VCaP (cell line): ENCODE data around the gene AGBL1.

Experiments used
- H3K27ac ChIP-seq: fragments of 450-650 bp; 2 replicates; pipeline ENCODE4 v1.5.1; 2017
- TF ChIP-seq, protein P1 (sequence below): fragments of 450-650 bp; conservative IDR thresholded peaks from 2 replicates; pipeline ENCODE4 v1.5.1; 2017; ENCODE audit warnings: mild to moderate bottlenecking, moderate library complexity

The AGBL1 gene

DNA sequence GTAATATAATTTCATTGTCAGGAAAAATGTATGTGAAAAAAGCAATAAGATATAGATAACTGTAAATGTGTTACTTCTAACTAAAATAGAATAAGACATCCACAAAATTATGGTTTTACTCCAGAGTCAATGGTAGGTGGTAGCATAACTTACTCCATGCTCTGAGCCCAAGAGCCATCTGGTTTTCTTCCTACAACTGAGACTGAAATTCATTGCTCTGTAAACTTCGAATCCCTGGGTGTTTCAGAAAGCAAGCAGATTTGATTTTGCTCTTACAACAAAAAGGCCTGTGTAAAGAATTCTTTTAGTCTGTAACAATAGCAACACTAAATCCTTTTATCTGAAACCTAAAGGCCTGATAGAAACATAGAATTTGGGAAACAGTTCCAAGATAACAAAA, 805.9 kb downstream of the AGBL1 start:
- TF ChIP-seq, protein P1, sequence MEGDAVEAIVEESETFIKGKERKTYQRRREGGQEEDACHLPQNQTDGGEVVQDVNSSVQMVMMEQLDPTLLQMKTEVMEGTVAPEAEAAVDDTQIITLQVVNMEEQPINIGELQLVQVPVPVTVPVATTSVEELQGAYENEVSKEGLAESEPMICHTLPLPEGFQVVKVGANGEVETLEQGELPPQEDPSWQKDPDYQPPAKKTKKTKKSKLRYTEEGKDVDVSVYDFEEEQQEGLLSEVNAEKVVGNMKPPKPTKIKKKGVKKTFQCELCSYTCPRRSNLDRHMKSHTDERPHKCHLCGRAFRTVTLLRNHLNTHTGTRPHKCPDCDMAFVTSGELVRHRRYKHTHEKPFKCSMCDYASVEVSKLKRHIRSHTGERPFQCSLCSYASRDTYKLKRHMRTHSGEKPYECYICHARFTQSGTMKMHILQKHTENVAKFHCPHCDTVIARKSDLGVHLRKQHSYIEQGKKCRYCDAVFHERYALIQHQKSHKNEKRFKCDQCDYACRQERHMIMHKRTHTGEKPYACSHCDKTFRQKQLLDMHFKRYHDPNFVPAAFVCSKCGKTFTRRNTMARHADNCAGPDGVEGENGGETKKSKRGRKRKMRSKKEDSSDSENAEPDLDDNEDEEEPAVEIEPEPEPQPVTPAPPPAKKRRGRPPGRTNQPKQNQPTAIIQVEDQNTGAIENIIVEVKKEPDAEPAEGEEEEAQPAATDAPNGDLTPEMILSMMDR, result no peak
- H3K27ac ChIP-seq, result no peak overlapping the region

DNA sequence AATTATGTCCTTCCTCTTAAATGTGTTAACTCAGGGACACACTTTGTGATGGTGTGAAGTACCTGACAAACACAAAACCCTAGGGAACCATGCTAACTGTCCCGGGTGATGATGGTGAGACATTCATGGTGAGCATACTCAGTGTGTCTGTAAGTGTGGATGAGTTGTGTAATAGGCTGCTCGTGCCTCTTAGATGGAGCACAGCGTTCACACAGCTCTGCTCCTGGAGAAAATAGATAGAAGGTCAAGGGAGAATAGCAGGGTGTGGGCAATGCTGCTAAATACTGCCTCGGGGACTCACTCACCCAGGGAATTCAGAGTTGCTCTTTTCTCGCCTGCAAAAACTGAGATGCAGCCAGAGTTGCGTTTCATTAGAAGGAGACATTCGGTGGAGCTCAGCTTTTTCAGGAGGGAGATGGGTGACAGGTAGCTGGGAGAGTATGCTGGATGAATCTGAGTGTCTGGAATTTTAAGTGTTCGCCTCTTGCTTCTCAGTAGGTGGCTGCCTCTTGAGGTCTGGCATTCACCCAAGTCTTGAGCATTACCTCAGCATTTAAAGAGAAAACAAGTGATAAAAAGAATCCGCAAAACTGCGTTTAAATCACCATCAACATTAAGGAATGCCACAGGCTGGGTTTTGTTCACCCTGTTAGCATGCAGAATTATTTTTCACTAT, 813.2 kb downstream of the AGBL1 start:
- TF ChIP-seq, protein P1, result no peak
- no peak overlapping the region for H3K27ac ChIP-seq

DNA sequence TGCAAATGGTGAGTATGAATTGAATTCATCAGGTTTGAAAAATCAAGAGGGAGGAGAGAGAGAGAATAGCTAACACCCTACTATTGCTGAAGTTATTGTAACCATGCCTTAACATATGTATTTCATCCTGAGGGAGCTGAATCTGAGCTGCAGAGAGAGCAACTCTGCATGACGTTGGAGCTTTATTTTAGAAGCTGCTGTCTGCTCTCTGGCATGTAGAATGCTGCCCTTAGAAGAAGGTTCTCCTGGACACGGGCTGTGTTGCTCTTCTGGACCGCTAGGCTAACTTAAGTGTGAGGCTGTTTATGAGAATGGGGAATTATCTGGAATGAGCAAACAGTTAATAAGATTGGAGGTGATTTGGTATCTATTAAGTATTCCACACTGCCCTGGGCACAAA, 814.6 kb downstream of the AGBL1 start:
- H3K27ac ChIP-seq, result no peak overlapping the region
- TF ChIP-seq, protein P1, result no peak

DNA sequence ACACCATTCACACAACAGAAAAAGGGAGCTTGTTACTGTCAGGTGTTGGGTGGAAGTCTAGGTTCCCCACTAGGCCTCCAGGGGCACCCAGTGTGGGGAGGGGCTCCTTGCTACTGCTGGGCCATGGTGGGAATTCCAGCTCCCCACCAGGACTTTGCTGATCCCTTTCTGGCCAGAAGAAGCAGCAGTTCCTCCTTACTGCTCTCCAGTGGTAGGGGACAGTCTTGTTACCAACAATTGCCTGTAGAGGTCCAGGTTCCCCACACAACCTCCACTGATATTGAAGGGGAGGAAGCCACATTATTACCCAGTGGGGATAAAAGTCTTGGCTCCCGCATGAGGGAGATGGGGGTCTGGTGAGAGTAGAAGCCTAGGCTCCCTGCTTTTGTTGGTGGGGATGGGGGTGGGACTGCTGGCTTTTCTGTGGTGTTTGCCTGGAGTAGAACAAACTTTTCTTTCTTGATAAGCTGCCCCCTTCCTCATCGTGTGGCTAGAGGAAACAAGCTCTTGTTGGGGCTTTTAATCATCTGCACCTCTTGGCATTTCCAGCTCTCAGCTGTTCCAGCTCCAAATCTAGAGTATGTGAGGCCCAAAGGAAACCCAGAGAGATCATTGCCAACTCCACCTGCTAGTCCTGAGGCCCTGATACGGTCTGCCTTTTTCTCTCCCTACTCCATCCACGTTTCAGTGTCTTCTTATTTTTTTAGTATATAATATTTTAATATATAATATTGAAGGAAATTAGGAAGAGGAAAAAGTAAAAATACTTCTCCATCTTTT, 824.2 kb downstream of the AGBL1 start:
- TF ChIP-seq, protein P1, result no peak
- H3K27ac ChIP-seq, result no peak overlapping the region

DNA sequence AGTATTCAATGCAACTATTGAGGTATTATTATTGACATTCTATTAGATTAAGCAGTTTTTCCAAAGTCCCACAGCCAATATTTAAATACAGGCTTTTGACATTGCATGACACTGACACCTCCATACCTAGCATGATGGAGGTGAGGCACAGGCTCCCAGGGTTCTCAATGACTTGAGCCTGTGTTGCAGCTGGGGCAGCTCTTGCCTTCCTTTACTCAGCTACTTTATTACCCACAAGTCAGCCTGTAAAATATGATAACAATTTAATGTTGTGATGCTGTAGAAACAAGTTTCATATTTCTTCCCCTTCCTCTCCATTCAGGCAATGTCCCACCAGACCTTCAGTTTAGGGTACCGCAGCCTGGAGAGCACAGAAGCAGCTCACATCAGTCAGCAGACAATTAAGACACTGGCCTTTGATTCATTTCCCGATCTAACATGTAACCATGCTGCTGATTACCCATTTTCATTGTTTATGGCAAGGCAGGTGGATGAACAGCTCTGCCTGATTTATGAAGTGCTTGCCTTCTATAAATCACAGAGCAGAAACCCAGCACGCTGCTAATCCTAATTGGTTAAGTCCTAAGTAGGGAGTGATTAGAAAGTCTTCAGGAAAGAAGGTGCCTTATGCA, 826.1 kb downstream of the AGBL1 start:
- TF ChIP-seq, protein P1, result no peak
- H3K27ac ChIP-seq, result no peak overlapping the region

DNA sequence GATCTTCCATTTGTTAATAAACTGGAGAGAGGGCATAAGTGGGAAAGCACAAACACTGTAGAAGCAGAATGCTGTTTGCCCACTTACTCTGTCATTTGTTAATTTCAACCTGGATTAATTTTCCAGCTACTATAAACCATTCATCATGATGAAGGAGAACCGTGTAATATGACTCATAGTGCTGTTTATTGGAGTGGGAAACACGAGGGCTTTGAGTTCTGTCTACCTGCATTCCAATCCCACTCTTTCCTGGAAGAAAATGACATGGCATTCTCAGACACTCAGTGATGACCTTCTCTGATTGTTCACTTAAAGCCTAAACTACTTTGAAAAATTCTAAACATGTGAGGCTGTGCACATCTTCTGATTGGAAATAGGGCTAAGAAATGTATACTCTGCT, 826.7 kb downstream of the AGBL1 start:
- TF ChIP-seq, protein P1, result no peak

DNA sequence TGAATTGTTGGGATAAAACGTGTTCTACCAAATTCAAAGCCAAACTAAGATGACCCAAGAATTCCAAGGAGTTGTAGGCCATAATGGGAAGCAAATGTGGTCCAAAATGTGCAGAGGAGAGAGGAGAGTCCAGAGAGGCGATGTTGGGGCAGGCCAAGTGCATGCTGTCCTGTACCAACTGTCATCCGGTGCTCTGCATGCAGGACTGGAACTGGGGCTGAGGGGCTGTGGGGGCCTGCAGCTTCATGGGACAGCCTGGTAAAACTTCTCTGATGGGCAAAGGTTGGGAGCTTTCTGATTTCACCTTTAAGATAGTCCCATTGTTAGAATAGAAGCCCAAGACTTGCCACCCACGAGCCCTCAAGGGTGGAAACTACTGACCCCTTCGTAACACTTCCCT, 831.4 kb downstream of the AGBL1 start:
- TF ChIP-seq, protein P1, result no peak
- H3K27ac ChIP-seq, result no peak overlapping the region

More for the DNA sequence above, 826.7 kb downstream of the AGBL1 start:
- no peak overlapping the region for H3K27ac ChIP-seq
